GM06990 (cell line): ENCODE data around the gene CCL19.

Source experiments
- DNase-seq: peaks from one replicate; pipeline ENCODE4 v3.0.0-alpha.2; 2011; ENCODE audit not compliant: insufficient read length; ENCODE audit errors: extremely low read depth
- H3K27me3 ChIP-seq: replicated peaks from 2 replicates; pipeline ENCODE4 v1.6.0; 2011; ENCODE audit warnings: low read length; ENCODE audit not compliant: control insufficient read depth, insufficient read depth
- H3K36me3 ChIP-seq: 2 replicates; pipeline ENCODE4 v1.5.1; 2011; ENCODE audit warnings: low read length; ENCODE audit not compliant: control insufficient read depth, insufficient read depth
- H3K4me3 ChIP-seq: replicated peaks from 2 replicates; pipeline ENCODE4 v1.5.1; 2011; ENCODE audit warnings: low read depth, mild to moderate bottlenecking, control low read depth, low read length
- CTCF ChIP-seq: IDR thresholded peaks from 2 replicates; pipeline ENCODE4 v1.5.1; 2011; ENCODE audit warnings: low read length, control low read depth, mild to moderate bottlenecking, inconsistent platforms; ENCODE audit not compliant: insufficient read depth, poor library complexity, severe bottlenecking

Gene CCL19

DNA sequence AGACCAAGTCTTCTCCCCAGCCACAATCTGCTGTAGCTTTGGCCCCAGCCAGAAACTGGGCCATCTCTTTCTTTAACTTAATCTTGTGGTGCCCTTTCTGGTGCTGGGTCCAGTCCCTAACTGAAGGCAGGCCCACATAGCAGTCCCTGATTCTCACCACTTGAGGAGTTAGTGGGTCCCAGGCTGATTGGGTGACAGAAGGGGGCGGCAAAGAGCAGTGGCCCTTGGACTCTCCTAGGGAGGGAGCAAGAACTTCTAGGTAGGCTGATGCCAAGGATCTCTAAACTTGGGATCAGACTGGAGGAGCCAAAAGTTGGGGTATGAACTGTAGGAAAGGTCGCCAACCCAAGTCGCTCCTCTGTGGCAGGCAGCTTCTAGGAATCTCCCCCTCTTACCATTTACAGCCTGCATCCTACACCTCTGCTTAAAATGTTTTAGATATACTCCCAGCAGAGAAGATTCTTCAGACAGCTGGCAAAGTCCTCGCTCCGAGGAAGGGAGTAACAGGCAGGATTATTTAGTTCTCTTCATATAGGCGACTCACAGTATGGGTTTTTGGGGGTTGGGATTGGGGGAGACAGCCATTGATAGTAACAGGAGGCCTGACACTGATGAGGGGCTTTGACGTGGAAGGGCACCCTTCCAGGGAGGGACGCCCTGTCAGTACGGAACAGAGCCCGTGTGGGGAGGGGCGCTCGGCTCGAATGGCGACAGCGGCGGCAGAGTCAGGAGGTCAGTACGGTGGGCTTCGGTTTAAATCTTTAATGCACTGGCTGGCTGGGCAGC, 26.6 kb downstream of the CCL19 start:
- peak; percentile 49 for DNase-seq
- H3K27me3 ChIP-seq, result no peaks in the 10 kb centered on the region; the same call in 1 of the 2 replicates
- peak overlapping the region; percentile 57 for H3K4me3 ChIP-seq
- no peaks in the 10 kb centered on the region for H3K36me3 ChIP-seq
- peak; percentile 99 for TF ChIP-seq CTCF

GRCh38 chr9:34663303-34663605, 27.8 kb downstream of the CCL19 start:
- no peak for TF ChIP-seq CTCF
- H3K4me3 ChIP-seq, result no peak overlapping the region
- DNase-seq, result no peak
- H3K27me3 ChIP-seq, result no peaks in the 10 kb centered on the region
- H3K36me3 ChIP-seq, result no peaks in the 10 kb centered on the region

DNA sequence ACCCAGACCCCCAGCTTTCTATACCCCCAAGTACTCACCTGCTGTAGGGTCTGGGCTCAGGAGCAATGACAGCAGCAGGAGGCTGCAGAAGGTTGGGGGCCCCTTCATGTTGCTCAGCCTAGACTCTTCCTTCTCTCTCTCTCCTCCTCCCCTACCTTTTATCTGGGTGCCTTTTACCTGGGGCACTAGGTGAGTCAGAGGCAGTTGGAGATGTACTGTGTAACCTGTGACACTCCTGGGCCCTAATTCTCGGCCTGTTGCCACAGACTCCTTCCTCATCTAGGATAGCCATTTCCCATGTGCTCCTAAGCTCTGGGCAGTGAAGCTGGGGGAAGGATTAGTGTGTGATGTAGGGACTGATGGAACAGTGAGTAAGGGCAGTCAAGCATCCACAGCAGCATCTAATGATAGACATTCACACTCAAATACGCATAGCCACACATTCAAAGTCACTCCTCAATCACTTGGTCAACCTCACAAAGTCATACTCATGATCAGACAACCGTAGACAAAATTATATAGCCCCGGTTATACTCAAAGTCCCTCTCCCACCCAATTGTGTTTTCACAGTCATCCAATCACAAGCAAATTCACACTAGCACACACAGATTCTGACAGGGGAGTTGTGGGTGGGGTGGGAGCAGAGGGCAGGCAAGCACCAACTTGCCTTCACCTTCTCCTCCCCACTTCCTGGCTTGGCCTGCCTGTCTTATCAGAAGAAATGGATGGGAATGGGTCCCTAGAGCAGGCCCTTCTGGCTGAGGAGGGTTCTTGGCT, 28.4 kb downstream of the CCL19 start, which contains the start of gene CCL27:
TSS of gene CCL27 (minus strand) at position 132 of the 777 bp plus-strand sequence. CDS start at position 108, 24 bp downstream.
- no peak for DNase-seq
- TF ChIP-seq CTCF, result no peak
- no peaks in the 10 kb centered on the region for H3K27me3 ChIP-seq
- H3K36me3 ChIP-seq, result no peaks in the 10 kb centered on the region
- no peak within 1 kb of the TSS for H3K4me3 ChIP-seq

DNA sequence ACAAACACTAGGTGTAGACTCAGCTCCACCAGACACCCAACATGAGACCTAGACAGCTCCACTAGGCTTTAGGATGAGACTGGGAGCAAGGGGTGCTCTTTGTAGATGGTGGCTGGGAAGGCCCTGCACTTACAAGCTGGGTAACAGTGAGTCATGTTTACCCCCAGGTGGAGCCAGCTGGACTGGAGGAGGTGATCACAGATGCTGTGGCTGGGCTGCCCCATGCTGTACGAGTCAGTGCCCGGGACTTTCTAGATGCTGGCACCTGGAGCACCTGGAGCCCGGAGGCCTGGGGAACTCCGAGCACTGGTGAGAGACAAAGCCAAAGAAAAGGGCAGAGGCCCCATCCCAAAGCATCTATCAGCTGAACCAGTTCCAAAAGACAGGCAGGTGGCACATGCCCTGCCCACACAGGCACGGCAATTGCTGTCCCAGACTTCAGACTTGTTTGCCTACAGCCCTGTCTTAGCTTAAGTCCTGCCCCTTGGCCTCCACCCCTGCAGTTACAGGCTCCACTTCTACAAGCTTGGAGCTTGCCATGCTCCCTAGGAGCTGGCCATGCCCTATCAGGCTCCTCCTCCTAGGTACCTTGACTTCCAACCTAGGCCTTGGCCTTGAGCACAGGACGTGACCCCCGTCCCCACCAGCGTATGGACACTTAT, 31.4 kb downstream of the CCL19 start:
- no peak for TF ChIP-seq CTCF

GRCh38 chr9:34658461-34658860, 32.6 kb downstream of the CCL19 start:
- no peak for DNase-seq
- Histone ChIP-seq H3K27me3 (no peaks in the 10 kb centered on the region), H3K4me3 (no peak overlapping the region), H3K36me3 (no peaks in the 10 kb centered on the region)
- TF ChIP-seq CTCF, result no peak

More for the DNA sequence above, 31.4 kb downstream of the CCL19 start:
- H3K36me3 ChIP-seq, result no peaks in the 10 kb centered on the region
- no peak overlapping the region for H3K4me3 ChIP-seq
- no peak for DNase-seq
- H3K27me3 ChIP-seq, result no peaks in the 10 kb centered on the region
